ENCODE measurements around the gene NFIX. TPM values are rescaled to one million over a fixed set of nuclear protein-coding genes. Genes with fewer than 3 reads are reported as not detected.

Gene NFIX
- total and polyA plus RNA-seq, 2 of the 13 experiments (the other 11 are each of a cell fraction or from before 2014, with no cell fraction given): 3.4 to 5.4 TPM

- H3K79me2 ChIP-seq (ENCODE audit: insufficient read depth, low read length): peaks cover 37% of the 10 kb centered on the region
- H3K9ac ChIP-seq (ENCODE audit: insufficient read depth, low read depth, low read length): no peak overlapping the region
- H2AFZ ChIP-seq (ENCODE audit: low read length): no peak overlapping the region
- 96% methylated on average over 23 of the region's 32 CpGs for WGBS (ENCODE audit: low lambda C conversion rate)
- BruUV-seq (replicated peaks): TSS peak; percentile 43
- H3K4me3 ChIP-seq (replicated peaks in 1 of 3; ENCODE audit: insufficient read depth in 1 of 3, low read depth in 2 of 3, low read length in 3 of 3): no peak overlapping the region
- no peak overlapping the region for H3K27ac ChIP-seq (ENCODE audit: extremely low read length, insufficient read depth, low read length)
- H3K27me3 ChIP-seq (ENCODE audit: control insufficient read depth in 1 of 2, insufficient read depth in 2 of 2, low read length in 2 of 2): no peaks in the 10 kb centered on the region
- H3K36me3 ChIP-seq (replicated peaks in 1 of 2; ENCODE audit: control insufficient read depth in 1 of 2, insufficient read depth in 2 of 2, low read length in 2 of 2): peaks cover 5 to 10% of the 10 kb centered on the region in 2 experiments; a peak in 4 of 5 replicates
- peaks cover 6% of the 10 kb centered on the region; the same call in 1 of the 2 replicates for H4K20me1 ChIP-seq (ENCODE audit: insufficient read depth, low read length)
- H3K4me2 ChIP-seq (ENCODE audit: low read depth, low read length): no peak overlapping the region
- no peak for DNase-seq (ENCODE audit: low spot score)
- in situ Hi-C loops (cut with HindIII; ENCODE audit: extremely low pct_ligation_motif_present, low pct_unique_long_range_greater_than_20kb): no loop called here
- H3K4me1 ChIP-seq (ENCODE audit: insufficient read depth, low read length): peaks cover 22% of the 10 kb centered on the region
- 0 out of 2 replicates have a peak, but pooled peaks have one; percentile 22 for TF ChIP-seq ZBTB38 (CRISPR knock-in tag; IDR thresholded peaks at IDR 0.05)
- TF ChIP-seq STAT5B (CRISPR knock-in tag; IDR thresholded peaks at IDR 0.05): no peak
- no peaks in the 10 kb centered on the region for H3K9me3 ChIP-seq (ENCODE audit: low read length)
- intact Hi-C loops (cut with micrococcal nuclease; ENCODE audit: unreplicated experiment): no loop called here
- CTCF ChIA-PET (ENCODE audit: low intra/inter-chr PET ratio, low total read pairs): no interaction called here
- no peak for FAIRE-seq
- ATAC-seq: no peak
- POLR2A ChIA-PET: interaction anchor here (0.7 to 2.1 kb wide), 2 partner anchors 25 to 57 kb away, joined by 3 to 8 read pairs; no protein-coding TSS in a partner anchor
Observed at GRCh38 chr19:12997967-12998940, 3.0 kb downstream of the NFIX start.

- FAIRE-seq: no peak
- POLR2A ChIA-PET: interaction anchor here (0.6 to 1.8 kb wide), 3 partner anchors 12 to 60 kb away, joined by 3 to 8 read pairs (median 5); no protein-coding TSS in a partner anchor
- CTCF ChIA-PET (ENCODE audit: low intra/inter-chr PET ratio, low total read pairs): no interaction called here
- Histone ChIP-seq H3K27ac (ENCODE audit: extremely low read length, insufficient read depth, low read length) (no peak overlapping the region), H3K36me3 (replicated peaks in 1 of 2; ENCODE audit: control insufficient read depth in 1 of 2, insufficient read depth in 2 of 2, low read length in 2 of 2) (peaks cover 6 to 10% of the 10 kb centered on the region in 2 experiments; a peak in 4 of 5 replicates), H3K27me3 (ENCODE audit: control insufficient read depth in 1 of 2, insufficient read depth in 2 of 2, low read length in 2 of 2) (no peaks in the 10 kb centered on the region), H3K4me1 (ENCODE audit: insufficient read depth, low read length) (peaks cover 27% of the 10 kb centered on the region), H3K79me2 (ENCODE audit: insufficient read depth, low read length) (peaks cover 55% of the 10 kb centered on the region), H3K9ac (ENCODE audit: insufficient read depth, low read depth, low read length) (no peak overlapping the region), H4K20me1 (ENCODE audit: insufficient read depth, low read length) (peaks cover 6% of the 10 kb centered on the region; the same call in 1 of the 2 replicates), H3K4me2 (ENCODE audit: low read depth, low read length) (no peak overlapping the region), H3K4me3 (replicated peaks in 1 of 3; ENCODE audit: insufficient read depth in 1 of 3, low read depth in 2 of 3, low read length in 3 of 3) (no peak overlapping the region), H2AFZ (ENCODE audit: low read length) (no peak overlapping the region), H3K9me3 (ENCODE audit: low read length) (no peaks in the 10 kb centered on the region)
- 99% methylated on average over 18 of the region's 19 CpGs for WGBS (ENCODE audit: low lambda C conversion rate)
- TF ChIP-seq HBP1 (CRISPR knock-in tag; IDR thresholded peaks at IDR 0.05; ENCODE audit: low read depth) (no peak), ZNF557 (CRISPR knock-in tag; IDR thresholded peaks at IDR 0.05) (no peak), RBFOX2 (IDR thresholded peaks at IDR 0.05; ENCODE audit: low read depth, low read length) (0 out of 2 replicates have a peak, but pooled peaks have one; percentile 5), ZBTB2 (CRISPR knock-in tag; IDR thresholded peaks at IDR 0.05; ENCODE audit: low read depth) (no peak), CTCF (CRISPR knock-in tag; IDR thresholded peaks at IDR 0.05) (no peak), RXRA (CRISPR knock-in tag; IDR thresholded peaks at IDR 0.05) (no peak)
- ATAC-seq: no peak
- no TSS peak for BruUV-seq (replicated peaks)
- in situ Hi-C loops (cut with HindIII; ENCODE audit: extremely low pct_ligation_motif_present, low pct_unique_long_range_greater_than_20kb): no loop called here
- intact Hi-C loops (cut with micrococcal nuclease; ENCODE audit: unreplicated experiment): no loop called here
- no peak for DNase-seq (ENCODE audit: low spot score)
Observed at GRCh38 chr19:13001166-13001501, 5.9 kb downstream of the NFIX start.
